Neural cell (in vitro differentiated cells): Measurements from ENCODE around the gene CCDC33. TPM values are rescaled to one million over a fixed set of nuclear protein-coding genes. Genes with fewer than 3 reads are reported as not detected.

Experiments used
- H2AFZ ChIP-seq: fragments of 200-600, 300-800 bp; sonication (generic), shearing (Covaris generic); 2 replicates; pipeline ENCODE4 v1.6.0; 2014; ENCODE audit warnings: low read depth, mild to moderate bottlenecking, antibody characterized with exemption, low read length, moderate library complexity
- H3F3A ChIP-seq: fragments of 200-600 bp; shearing (Covaris generic); 2 replicates; pipeline ENCODE4 v1.6.1; 2016; ENCODE audit warnings: mild to moderate bottlenecking, moderate library complexity, mixed read lengths, antibody characterized with exemption, low read length; ENCODE audit not compliant: insufficient read depth, poor library complexity, severe bottlenecking
- H3K27ac ChIP-seq: fragments of 200-600, 300-800 bp; sonication (generic), shearing (Covaris generic); 2 replicates; pipeline ENCODE4 v1.5.1; 2014; ENCODE audit warnings: mild to moderate bottlenecking, low read length, moderate library complexity
- H3K27me3 ChIP-seq: fragments of 300-800, 200-600 bp; sonication (generic), shearing (Covaris generic); 2 replicates; pipeline ENCODE4 v1.6.0; 2014; ENCODE audit warnings: mild to moderate bottlenecking, low read depth, low read length, moderate library complexity; ENCODE audit not compliant: insufficient read depth
- H3K36me3 ChIP-seq: fragments of 300-800, 200-600 bp; sonication (generic), shearing (Covaris generic); 2 replicates; pipeline ENCODE4 v1.5.1; 2014; ENCODE audit warnings: mild to moderate bottlenecking, antibody characterized with exemption, low read length, moderate library complexity; ENCODE audit not compliant: insufficient read depth
- H3K4me2 ChIP-seq: fragments of 300-800, 200-600 bp; sonication (generic), shearing (Covaris generic); 2 replicates; pipeline ENCODE4 v1.6.0; 2014; ENCODE audit warnings: mild to moderate bottlenecking, low read length
- H3K4me3 ChIP-seq: fragments of 300-800, 200-600 bp; sonication (generic), shearing (Covaris generic); 2 replicates; pipeline ENCODE4 v1.5.1; 2014; ENCODE audit warnings: mild to moderate bottlenecking, low read length, moderate library complexity
- H3K79me2 ChIP-seq: fragments of 200-600 bp; shearing (Covaris generic); replicated peaks from 2 replicates; pipeline ENCODE4 v1.6.0; 2014; ENCODE audit warnings: mild to moderate bottlenecking, low read length, moderate library complexity; ENCODE audit not compliant: insufficient read depth
- H3K9ac ChIP-seq: fragments of 300-800, 200-600 bp; sonication (generic), shearing (Covaris generic); 2 replicates; pipeline ENCODE4 v1.6.1; 2016; ENCODE audit warnings: mild to moderate bottlenecking, low read length, mixed read lengths
- H3K9me2 ChIP-seq: fragments of 200-600 bp; shearing (Covaris generic); 2 replicates; pipeline ENCODE4 v1.6.1; 2016; ENCODE audit warnings: mild to moderate bottlenecking, low read length, mixed read lengths; ENCODE audit not compliant: insufficient read depth
- H3K9me3 ChIP-seq: fragments of 200-600, 300-800 bp; sonication (generic), shearing (Covaris generic); 2 replicates; pipeline ENCODE4 v1.6.1; 2016; ENCODE audit warnings: mild to moderate bottlenecking, mixed run types, low read length, moderate library complexity, mixed read lengths
- H4K20me1 ChIP-seq: fragments of 200-600 bp; shearing (Covaris generic); 2 replicates; pipeline ENCODE4 v1.6.1; 2016; ENCODE audit warnings: mild to moderate bottlenecking, mixed run types; ENCODE audit not compliant: insufficient read depth
- EP300 ChIP-seq: fragments of 450-650 bp; conservative IDR thresholded peaks from 2 replicates; pipeline ENCODE4 v1.6.1; 2014; ENCODE audit warnings: antibody characterized with exemption, mild to moderate bottlenecking, moderate library complexity; ENCODE audit not compliant: poor library complexity, severe bottlenecking
- EZH2 ChIP-seq: fragments of 200-600, 300-800 bp; shearing (Covaris generic), sonication (generic); IDR thresholded peaks from 2 replicates; pipeline ENCODE4 v1.6.1; 2014; ENCODE audit warnings: antibody characterized with exemption, low read length, borderline replicate concordance, mild to moderate bottlenecking; ENCODE audit not compliant: insufficient read depth, poor library complexity, severe bottlenecking
- MXI1 ChIP-seq: fragments of 450-650 bp; conservative IDR thresholded peaks from 2 replicates; pipeline ENCODE4 v1.6.1; 2014; ENCODE audit warnings: antibody characterized with exemption, mild to moderate bottlenecking; ENCODE audit not compliant: poor library complexity, severe bottlenecking
- POLR2AphosphoS5 ChIP-seq: IDR thresholded peaks from 2 replicates; pipeline ENCODE4 v1.6.1; 2012
- RAD21 ChIP-seq: fragments of 450-650 bp; conservative IDR thresholded peaks from 2 replicates; pipeline ENCODE4 v1.6.1; 2014; ENCODE audit warnings: antibody characterized with exemption, mild to moderate bottlenecking, moderate library complexity
- REST ChIP-seq: IDR thresholded peaks from 2 replicates; pipeline ENCODE4 v1.6.1; 2012; ENCODE audit warnings: borderline replicate concordance
- SMC3 ChIP-seq: fragments of 450-650 bp; conservative IDR thresholded peaks from 2 replicates; pipeline ENCODE4 v1.6.1; 2014; ENCODE audit warnings: antibody characterized with exemption, mild to moderate bottlenecking, moderate library complexity; ENCODE audit not compliant: poor library complexity
- TAF1 ChIP-seq: IDR thresholded peaks from 2 replicates; pipeline ENCODE4 v1.6.1; 2012; ENCODE audit warnings: low read depth
- polyA plus RNA-seq: library from polyadenylated mRNA; depleted of rRNA; stranded (reverse); fragments of >200 nt; gene quantifications from 2 replicates; pipeline ENCODE4 v1.2.3, GENCODE V29; 2014
- TF ChIP-seq, protein P1 (sequence below): fragments of 450-650 bp; IDR thresholded peaks from 2 replicates; pipeline ENCODE4 v1.5.1; 2014; ENCODE audit warnings: antibody characterized with exemption, mild to moderate bottlenecking, moderate library complexity; ENCODE audit not compliant: poor library complexity, severe bottlenecking

The CCDC33 gene
- polyA plus RNA-seq, 1 donor from 2014 or later: 1.4 TPM

DNA sequence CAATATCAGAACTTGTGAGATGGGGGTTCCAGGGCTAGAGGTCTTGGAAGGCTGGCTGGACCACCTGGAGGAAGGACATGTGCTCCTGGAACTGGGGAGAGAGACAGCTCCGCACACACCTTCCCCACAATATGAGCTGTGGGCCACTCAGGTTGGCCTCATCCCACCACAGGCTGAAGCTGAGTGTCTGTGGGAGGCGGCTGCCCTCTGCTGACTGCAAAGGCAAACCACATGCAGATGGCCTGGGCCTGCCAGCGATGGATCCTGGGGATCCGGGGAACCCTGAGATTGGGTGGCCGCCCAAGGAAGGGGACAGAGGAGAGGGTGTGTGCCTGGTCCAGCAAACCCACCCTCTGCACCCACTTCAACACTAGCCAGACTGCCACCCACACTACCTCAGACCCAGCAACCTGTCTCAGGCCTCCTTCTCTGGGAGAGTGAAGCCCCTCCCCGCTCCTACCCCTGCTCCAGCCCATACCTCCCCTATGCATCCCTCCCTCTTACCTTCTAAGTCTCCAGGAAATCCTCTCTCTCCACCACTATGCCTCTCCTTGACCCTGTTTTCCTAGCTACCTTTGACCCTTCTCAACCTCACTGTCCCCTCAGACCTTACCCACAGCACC is 86.5 kb downstream of the CCDC33 start:
- Histone ChIP-seq H3K79me2 (no peaks in the 10 kb centered on the region), H3K4me3 (no peak overlapping the region), H3K9me2 (no peaks in the 10 kb centered on the region), H3K9me3 (no peaks in the 10 kb centered on the region), H3K36me3 (no peaks in the 10 kb centered on the region), H3F3A (no peaks in the 10 kb centered on the region), H3K27ac (no peak overlapping the region), H2AFZ (no peak overlapping the region), H3K27me3 (no peaks in the 10 kb centered on the region), H3K4me2 (no peak overlapping the region), H3K9ac (peak overlapping the region; percentile 43), H4K20me1 (no peaks in the 10 kb centered on the region)
- TF ChIP-seq SMC3 (peak; percentile 100), REST (no peak), EZH2 (no peak), MXI1 (peak; percentile 42), RAD21 (peak; percentile 100), EP300 (peak; percentile 13), TAF1 (no peak), POLR2AphosphoS5 (no peak)
- TF ChIP-seq, protein P1, sequence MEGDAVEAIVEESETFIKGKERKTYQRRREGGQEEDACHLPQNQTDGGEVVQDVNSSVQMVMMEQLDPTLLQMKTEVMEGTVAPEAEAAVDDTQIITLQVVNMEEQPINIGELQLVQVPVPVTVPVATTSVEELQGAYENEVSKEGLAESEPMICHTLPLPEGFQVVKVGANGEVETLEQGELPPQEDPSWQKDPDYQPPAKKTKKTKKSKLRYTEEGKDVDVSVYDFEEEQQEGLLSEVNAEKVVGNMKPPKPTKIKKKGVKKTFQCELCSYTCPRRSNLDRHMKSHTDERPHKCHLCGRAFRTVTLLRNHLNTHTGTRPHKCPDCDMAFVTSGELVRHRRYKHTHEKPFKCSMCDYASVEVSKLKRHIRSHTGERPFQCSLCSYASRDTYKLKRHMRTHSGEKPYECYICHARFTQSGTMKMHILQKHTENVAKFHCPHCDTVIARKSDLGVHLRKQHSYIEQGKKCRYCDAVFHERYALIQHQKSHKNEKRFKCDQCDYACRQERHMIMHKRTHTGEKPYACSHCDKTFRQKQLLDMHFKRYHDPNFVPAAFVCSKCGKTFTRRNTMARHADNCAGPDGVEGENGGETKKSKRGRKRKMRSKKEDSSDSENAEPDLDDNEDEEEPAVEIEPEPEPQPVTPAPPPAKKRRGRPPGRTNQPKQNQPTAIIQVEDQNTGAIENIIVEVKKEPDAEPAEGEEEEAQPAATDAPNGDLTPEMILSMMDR: peak; percentile 99

DNA sequence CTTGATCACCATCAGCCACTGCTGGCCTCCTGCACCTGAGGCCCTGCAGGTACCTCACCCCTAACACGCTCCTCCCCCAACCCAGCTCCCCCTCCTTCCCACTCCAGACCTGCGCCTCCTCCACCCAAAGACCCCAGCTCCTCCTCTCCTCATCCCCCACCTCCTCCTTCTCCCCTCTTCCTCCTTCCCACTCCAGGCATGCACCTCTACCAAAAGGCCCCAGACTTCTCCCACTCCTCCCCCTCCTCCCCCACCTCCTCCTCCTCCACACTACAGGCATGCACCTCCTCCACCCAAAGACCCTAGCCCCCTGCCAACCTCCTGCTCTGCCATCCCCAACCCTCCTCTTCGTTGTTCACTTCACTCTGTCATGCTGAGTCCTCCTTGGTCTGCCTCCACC is 88.6 kb downstream of the CCDC33 start:
- H3K4me2 ChIP-seq: no peak overlapping the region
- H3K79me2 ChIP-seq: no peaks in the 10 kb centered on the region
- H3K4me3 ChIP-seq: no peak overlapping the region
- no peaks in the 10 kb centered on the region for H3K36me3 ChIP-seq
- H3K9me2 ChIP-seq: no peaks in the 10 kb centered on the region
- no peaks in the 10 kb centered on the region for H3F3A ChIP-seq
- H4K20me1 ChIP-seq: no peaks in the 10 kb centered on the region
- no peaks in the 10 kb centered on the region for H3K9me3 ChIP-seq
- no peaks in the 10 kb centered on the region for H3K27me3 ChIP-seq
- no peak overlapping the region for H3K9ac ChIP-seq
- no peak overlapping the region for H2AFZ ChIP-seq
- H3K27ac ChIP-seq: no peak overlapping the region
- TF ChIP-seq RAD21 (no peak), EP300 (no peak), EZH2 (no peak), POLR2AphosphoS5 (no peak), MXI1 (no peak), TAF1 (no peak), SMC3 (no peak), REST (no peak)
- TF ChIP-seq, protein P1: no peak
